Activated CD8-positive, alpha-beta memory T cell treated with anti-CD3 and anti-CD28 coated beads, Interleukin-2, amount 50 U/mL, for 1 hour (primary cell): ENCODE measurements around the gene EIF1AX.
"Not testable (repeated sequence)": the region's sequence is repeated elsewhere in the genome, so short reads cannot be mapped to it uniquely, and the experiment has no call there.

Experiments
- DNase-seq: peaks from one replicate; pipeline ENCODE4 v3.0.0-alpha.2; 2020; ENCODE audit errors: extremely low read depth

EIF1AX gene

GRCh38 chrX:20127440-20127839 lies 14.2 kb downstream of the EIF1AX start:
- not testable (repeated sequence) for DNase-seq

- not testable (repeated sequence) for DNase-seq
These were observed 14.8 kb downstream of the EIF1AX start for GRCh38 chrX:20126833-20127232.

- no peak for DNase-seq
These were observed 16.7 kb downstream of the EIF1AX start for GRCh38 chrX:20124964-20125363.

- no peak for DNase-seq
These were observed 23.4 kb downstream of the EIF1AX start for GRCh38 chrX:20118065-20118824.

- no peak for DNase-seq
These were observed 24.9 kb downstream of the EIF1AX start, which contains the start of gene MAP7D2 for GRCh38 chrX:20116577-20117240. Gene MAP7D2 (minus strand): TSS chrX:20116907. CDS start chrX:20116879, 28 bp downstream.

- DNase-seq, result no peak
These were observed 25.5 kb downstream of the EIF1AX start for GRCh38 chrX:20116087-20116576.

GRCh38 chrX:20112022-20112774 lies 29.4 kb downstream of the EIF1AX start:
- DNase-seq, result no peak

- no peak for DNase-seq
These were observed 30.4 kb downstream of the EIF1AX start for GRCh38 chrX:20111271-20111670.

GRCh38 chrX:20101934-20102581 lies 39.6 kb downstream of the EIF1AX start:
- no peak for DNase-seq

- no peak for DNase-seq
These were observed 50.1 kb downstream of the EIF1AX start for GRCh38 chrX:20091499-20091898.

- no peak for DNase-seq
These were observed 51.8 kb downstream of the EIF1AX start for GRCh38 chrX:20089845-20090244.

- DNase-seq, result no peak
These were observed 61.4 kb downstream of the EIF1AX start for GRCh38 chrX:20080277-20080676.
